Right lobe of liver (tissue), 6 donors: Measurements from ENCODE around the gene TAGLN2. TPM values are rescaled to one million over a fixed set of nuclear protein-coding genes. Genes with fewer than 3 reads are reported as not detected.
A peak's percentile ranks its signal among the peaks of the same experiment; 100 is the strongest.
"Not testable (repeated sequence)": the region's sequence is repeated elsewhere in the genome, so short reads cannot be mapped to it uniquely, and the experiment has no call there.

Experiments
- ATAC-seq, 4 donors: fragments of 200-7000 bp; cut with Tn5 transposase; one replicate each; pipeline ENCODE4 v1.9.1; 2020; ENCODE audit warnings: mild to moderate bottlenecking in 4 of 4, moderate library complexity in 4 of 4
- DNase-seq, 3 donors: peaks; one replicate each; pipeline ENCODE4 v3.0.0-alpha.2; 2020
- H3K27ac ChIP-seq, 3 donors: fragments of 200-600 bp; one replicate each; pipeline ENCODE4 v1.8.0; 2022
- H3K27me3 ChIP-seq, 2 donors: fragments of 200-600 bp; one replicate each; pipeline ENCODE4 v1.8.0; 2022
- H3K36me3 ChIP-seq, 4 donors: fragments of 200-600 bp; sonication (generic) in 1 of 4; one replicate each; pipeline versions ENCODE4 v1.5.1 to v1.8.0; 2017 to 2022; ENCODE audit warnings: control low read depth in 1 of 4
- H3K4me1 ChIP-seq, 4 donors: fragments of 200-600 bp; sonication (generic) in 1 of 4; one replicate each; pipeline versions ENCODE4 v1.5.1 to v1.8.0; 2017 to 2022; ENCODE audit warnings: control low read depth in 1 of 4
- H3K4me3 ChIP-seq, 3 donors: fragments of 200-600 bp; one replicate each; pipeline ENCODE4 v1.8.0; 2022
- H3K9me3 ChIP-seq, 4 donors: fragments of 200-600 bp; sonication (generic) in 1 of 4; one replicate each; pipeline versions ENCODE4 v1.5.1 to v1.8.0; 2017 to 2022; ENCODE audit warnings: control low read depth in 1 of 4
- CTCF ChIP-seq, 4 donors: fragments of 200-600 bp in 3 of 4; fragments of 450-650 bp in 1 of 4; IDR thresholded peaks; one replicate each; pipeline versions ENCODE4 v1.5.1 to v1.8.0; 2016 to 2022; ENCODE audit warnings: antibody characterized with exemption in 4 of 4, mild to moderate bottlenecking in 2 of 4
- POLR2A ChIP-seq: fragments of 450-650 bp; IDR thresholded peaks from one replicate; pipeline ENCODE4 v1.6.1; 2017; ENCODE audit warnings: antibody characterized with exemption, mild to moderate bottlenecking
- WGBS: methylation state at CpG from one replicate; pipeline ENCODE4 v1.1.6; 2018; ENCODE audit warnings: low coverage, low lambda C conversion rate; ENCODE audit not compliant: insufficient coverage; ENCODE audit errors: missing lambda C conversion rate; 5-methylcytosine and 5-hydroxymethylcytosine counted together
- intact Hi-C, 2 donors: fragments of 100-400 bp; cut with DNase I; formaldehyde crosslinking; loops; one replicate each; pipeline versions ENCODE4 v1.11.2 to v1.14.1; 2022
- total RNA-seq, 6 experiments: library from RNA; depleted of rRNA in 2 of 6; stranded (reverse); fragments of >200 nt in 2 of 6; fragmentation: NEBNext Ultra II Directional in 3 of 6; extraction: Animal tissue kit (Norgen Biotek cat#: 25700) in 3 of 6; gene quantifications; one replicate each; pipeline versions ENCODE4 v1.1.0 to v1.2.4, GENCODE V29; 2016 to 2023
- donor health status: DM: no; HTN: yes; CAD: no.
- donor health status: DM: no; HTN: no; CAD: no.
- donor health status: DM: no; HTN: no; CAD: no.
- donor health status: DM: no; HTN: yes; CAD: no.
- donor health status: DM: no; HTN: yes; CAD: no.

Gene TAGLN2
- total RNA-seq, 6 experiments from 2014 or later, result 53.2 to 200 (median 117) TPM

- intact Hi-C loops, result no loop called here
- H3K36me3 ChIP-seq, result no peaks in the 10 kb centered on the region
- ATAC-seq (peak; percentile 85 to 94 (median 90)), DNase-seq (peak; percentile 74 to 87 (median 83))
- WGBS, result 10% methylated on average over 9 of the region's 30 CpGs
- peaks cover 0 to 4% (median 0%) of the 10 kb centered on the region in 4 donors for H3K4me1 ChIP-seq
- no peaks in the 10 kb centered on the region for H3K27me3 ChIP-seq
- TF ChIP-seq CTCF (IDR thresholded peaks at IDR 0.05) (no peak), POLR2A (no peak)
- H3K9me3 ChIP-seq, result no peaks in the 10 kb centered on the region
- H3K27ac ChIP-seq, result no peak within 1 kb of the TSS
- no peak within 1 kb of the TSS for H3K4me3 ChIP-seq
These were observed 25.1 kb downstream of the TAGLN2 start, which contains the start of gene CFAP45 for GRCh38 chr1:159900086-159900680. Gene CFAP45, minus strand, starts transcription at chr1:159900165. Its CDS starts 67 bp downstream, at chr1:159900098.

GRCh38 chr1:159899634-159900033, 25.7 kb downstream of the TAGLN2 start:
- H3K9me3 ChIP-seq, H3K4me3 ChIP-seq, H3K36me3 ChIP-seq, H3K4me1 ChIP-seq, DNase-seq, H3K27me3 ChIP-seq, H3K27ac ChIP-seq, ATAC-seq: not testable (repeated sequence)
- 87% methylated on average over 7 of the region's 15 CpGs for WGBS
- intact Hi-C loops, result loop anchor here in 1 of 2 donors (10.0 kb wide), 1 partner anchor 735 kb away; no protein-coding TSS in a partner anchor

GRCh38 chr1:159898527-159898926, 26.8 kb downstream of the TAGLN2 start:
- peaks cover 0 to 4% (median 0%) of the 10 kb centered on the region in 4 donors for H3K4me1 ChIP-seq
- H3K36me3 ChIP-seq, result no peaks in the 10 kb centered on the region
- H3K27me3 ChIP-seq, result no peaks in the 10 kb centered on the region
- intact Hi-C loops, result loop anchor here in 1 of 2 donors (10.0 kb wide), 1 partner anchor 734 kb away; no protein-coding TSS in a partner anchor
- DNase-seq (no peak), ATAC-seq (no peak)
- no peak overlapping the region for H3K27ac ChIP-seq
- no peaks in the 10 kb centered on the region for H3K9me3 ChIP-seq
- TF ChIP-seq POLR2A (no peak), CTCF (IDR thresholded peaks at IDR 0.05) (no peak)
- WGBS, result 83% methylated on average over 3 of the region's 3 CpGs
- H3K4me3 ChIP-seq, result no peak overlapping the region

GRCh38 chr1:159897962-159898361, 27.3 kb downstream of the TAGLN2 start:
- intact Hi-C loops, result loop anchor here in 1 of 2 donors (10.0 kb wide), 1 partner anchor 733 kb away; no protein-coding TSS in a partner anchor
- 53% methylated on average over 3 of the region's 3 CpGs for WGBS

More at GRCh38 chr1:159897962-159898361, 27.3 kb downstream of the TAGLN2 start:
- DNase-seq (no peak), ATAC-seq (peak in 1 of 4 donors; percentile 12)
- no peaks in the 10 kb centered on the region for H3K36me3 ChIP-seq
- peaks cover 0 to 4% (median 0%) of the 10 kb centered on the region in 4 donors for H3K4me1 ChIP-seq
- H3K9me3 ChIP-seq, result no peaks in the 10 kb centered on the region
- H3K27ac ChIP-seq, result no peak overlapping the region
- H3K4me3 ChIP-seq, result no peak overlapping the region
- TF ChIP-seq POLR2A (no peak), CTCF (IDR thresholded peaks at IDR 0.05) (no peak)
- no peaks in the 10 kb centered on the region for H3K27me3 ChIP-seq
